Measurements from ENCODE around the gene YOD1. TPM values are rescaled to one million over a fixed set of nuclear protein-coding genes. Genes with fewer than 3 reads are reported as not detected.

Gene YOD1
- total RNA-seq, 1 donor from 2014 or later = 8.0 TPM

GRCh38 chr1:207021876-207022596 is 29.0 kb downstream of the YOD1 start:
- no peaks in the 10 kb centered on the region for H3K36me3 Mint-ChIP-seq (ENCODE audit: low read depth)
- no peak overlapping the region for H3K27ac Mint-ChIP-seq
- peak; percentile 44 for DNase-seq
- peaks cover 23% of the 10 kb centered on the region for H3K27me3 Mint-ChIP-seq
- peaks cover 7% of the 10 kb centered on the region for H3K4me1 Mint-ChIP-seq
- no peak overlapping the region for H3K4me3 Mint-ChIP-seq
- intact Hi-C loops (cut with micrococcal nuclease) = no loop called here
- no peaks in the 10 kb centered on the region for H3K9me3 Mint-ChIP-seq

DNA sequence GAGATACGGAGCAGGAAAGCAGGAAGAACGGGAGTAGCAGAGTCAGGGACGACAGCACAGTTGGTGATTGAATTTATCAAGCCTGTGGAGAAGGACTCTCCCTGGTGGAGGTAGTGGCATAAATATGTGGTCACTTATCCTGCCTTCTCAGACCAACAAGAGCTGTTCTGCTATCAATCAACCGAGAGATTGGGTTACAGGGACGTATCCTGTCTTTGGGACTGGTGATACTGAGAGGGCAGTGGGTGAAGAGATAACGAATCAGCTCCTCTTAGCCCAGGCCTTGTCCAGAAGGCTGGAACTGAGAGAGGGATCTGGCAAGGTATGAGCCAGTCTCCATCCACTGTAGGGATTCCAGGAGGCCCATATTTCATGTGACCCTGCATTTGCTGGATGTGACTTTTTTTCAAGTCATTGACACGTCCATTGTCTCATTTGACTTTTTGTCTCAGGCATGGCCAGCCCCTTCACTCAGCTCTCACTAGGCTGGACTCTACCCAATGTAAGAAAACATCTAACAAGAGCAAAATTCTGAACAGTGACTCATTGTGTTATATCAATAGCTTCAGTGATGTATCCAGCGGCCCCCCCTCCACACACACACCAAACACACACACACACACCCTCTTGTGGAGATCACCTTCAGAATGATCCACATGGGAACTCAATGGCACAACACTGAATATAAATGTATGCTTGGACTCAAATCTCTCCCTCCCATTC is 29.7 kb downstream of the YOD1 start:
- intact Hi-C loops (cut with micrococcal nuclease) = no loop called here
- H3K4me3 Mint-ChIP-seq = no peak overlapping the region
- H3K9me3 Mint-ChIP-seq = no peaks in the 10 kb centered on the region
- peaks cover 7% of the 10 kb centered on the region for H3K4me1 Mint-ChIP-seq
- peaks cover 19% of the 10 kb centered on the region for H3K27me3 Mint-ChIP-seq
- no peak overlapping the region for H3K27ac Mint-ChIP-seq
- peak; percentile 49 for DNase-seq
- H3K36me3 Mint-ChIP-seq (ENCODE audit: low read depth) = no peaks in the 10 kb centered on the region

GRCh38 chr1:207020709-207021107 is 30.3 kb downstream of the YOD1 start:
- peak; percentile 45 for DNase-seq
- H3K27me3 Mint-ChIP-seq = peaks cover 16% of the 10 kb centered on the region

DNA sequence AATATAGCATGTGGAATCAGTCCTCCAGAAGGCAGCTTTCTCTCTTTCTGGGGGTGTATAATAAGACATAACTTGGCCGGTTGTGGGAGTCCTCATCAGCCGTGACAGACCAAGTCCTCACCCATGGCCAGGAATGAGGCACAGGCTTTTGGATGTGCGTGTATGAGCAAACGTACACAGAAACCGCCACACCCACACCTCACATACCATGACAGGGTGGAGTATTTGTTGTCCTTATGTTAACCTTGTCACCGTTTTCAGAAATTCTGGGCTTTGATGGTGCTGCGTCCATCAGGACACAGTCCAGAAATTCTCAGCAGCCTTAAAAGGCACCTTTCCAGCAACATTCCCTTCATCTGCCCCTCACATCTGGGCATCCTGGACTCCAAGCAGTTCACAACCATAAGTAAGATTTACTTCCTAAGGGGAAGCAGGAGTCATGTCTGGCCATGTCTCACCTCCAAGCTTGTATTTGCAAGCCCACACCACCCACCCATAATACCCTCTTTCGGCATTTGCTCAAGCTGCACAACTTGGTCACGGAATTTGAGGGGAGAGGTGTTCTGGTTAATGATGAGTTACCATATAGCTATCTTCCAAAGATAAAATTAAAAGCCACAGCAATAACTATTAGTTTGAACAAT is 30.8 kb downstream of the YOD1 start:
- Mint-ChIP-seq H3K9me3 (no peaks in the 10 kb centered on the region), H3K27ac (no peak overlapping the region), H3K4me3 (no peak overlapping the region), H3K36me3 (ENCODE audit: low read depth) (no peaks in the 10 kb centered on the region), H3K4me1 (peaks cover 7% of the 10 kb centered on the region), H3K27me3 (peaks cover 12% of the 10 kb centered on the region)
- no peak for DNase-seq
- intact Hi-C loops (cut with micrococcal nuclease) = no loop called here

More at GRCh38 chr1:207020709-207021107, 30.3 kb downstream of the YOD1 start:
- no peaks in the 10 kb centered on the region for H3K36me3 Mint-ChIP-seq (ENCODE audit: low read depth)
- peaks cover 7% of the 10 kb centered on the region for H3K4me1 Mint-ChIP-seq
- no peak overlapping the region for H3K4me3 Mint-ChIP-seq
- intact Hi-C loops (cut with micrococcal nuclease) = no loop called here
- no peaks in the 10 kb centered on the region for H3K9me3 Mint-ChIP-seq
- H3K27ac Mint-ChIP-seq = no peak overlapping the region

DNA sequence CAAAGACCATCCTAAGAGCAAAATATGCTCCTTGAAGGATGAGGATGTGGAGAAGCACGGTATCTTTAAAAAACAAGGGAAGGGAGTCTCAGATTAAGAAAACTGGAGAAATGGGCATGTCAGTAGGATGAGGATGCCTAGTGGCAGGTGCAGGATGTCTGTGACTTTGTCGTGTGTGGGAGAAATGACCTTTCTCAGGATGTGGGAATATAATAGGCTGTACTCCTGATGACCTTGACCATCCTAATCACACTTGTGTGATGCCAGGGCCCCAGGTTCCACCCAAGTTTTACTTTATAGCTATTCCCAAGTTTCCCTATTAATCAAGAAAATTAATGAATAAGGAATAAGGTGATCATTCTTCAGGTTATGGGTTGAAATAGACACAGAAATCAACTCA is 31.3 kb downstream of the YOD1 start:
- H3K4me3 Mint-ChIP-seq = no peak overlapping the region
- intact Hi-C loops (cut with micrococcal nuclease) = no loop called here
- no peak overlapping the region for H3K27ac Mint-ChIP-seq
- no peaks in the 10 kb centered on the region for H3K9me3 Mint-ChIP-seq
- H3K4me1 Mint-ChIP-seq = peaks cover 5% of the 10 kb centered on the region
- H3K36me3 Mint-ChIP-seq (ENCODE audit: low read depth) = no peaks in the 10 kb centered on the region
- DNase-seq = no peak
- H3K27me3 Mint-ChIP-seq = peaks cover 14% of the 10 kb centered on the region

- Mint-ChIP-seq H3K27ac (no peak overlapping the region), H3K36me3 (ENCODE audit: low read depth) (no peaks in the 10 kb centered on the region), H3K4me1 (peaks cover under 1% of the 10 kb centered on the region), H3K27me3 (peaks cover 16% of the 10 kb centered on the region), H3K9me3 (no peaks in the 10 kb centered on the region), H3K4me3 (no peak overlapping the region)
- DNase-seq = no peak
- intact Hi-C loops (cut with micrococcal nuclease) = no loop called here
Measured at GRCh38 chr1:207019161-207019560, 31.8 kb downstream of the YOD1 start.

DNA sequence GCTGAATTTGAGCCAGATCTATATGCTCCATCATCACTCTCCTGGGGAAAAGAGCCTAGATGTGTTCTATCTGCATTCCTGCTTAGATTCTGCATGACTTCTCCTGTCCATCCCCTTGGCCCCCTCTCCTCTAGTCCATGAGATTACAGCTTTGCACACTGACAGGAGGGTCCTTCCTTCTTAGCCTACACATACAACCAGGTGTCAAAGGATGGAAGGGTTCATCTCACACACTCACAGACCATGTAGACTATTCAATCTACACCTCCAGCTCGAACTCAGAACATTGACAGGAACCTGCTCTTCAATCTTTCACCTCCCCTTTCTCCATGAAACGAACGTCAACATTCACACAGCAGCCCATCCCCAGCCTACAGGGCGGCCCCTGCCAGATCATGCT is 32.3 kb downstream of the YOD1 start:
- no peak overlapping the region for H3K4me3 Mint-ChIP-seq
- H3K9me3 Mint-ChIP-seq = no peaks in the 10 kb centered on the region
- intact Hi-C loops (cut with micrococcal nuclease) = no loop called here
- peaks cover 16% of the 10 kb centered on the region for H3K27me3 Mint-ChIP-seq
- no peak for DNase-seq
- no peaks in the 10 kb centered on the region for H3K4me1 Mint-ChIP-seq
- no peaks in the 10 kb centered on the region for H3K36me3 Mint-ChIP-seq (ENCODE audit: low read depth)
- H3K27ac Mint-ChIP-seq = no peak overlapping the region

DNA sequence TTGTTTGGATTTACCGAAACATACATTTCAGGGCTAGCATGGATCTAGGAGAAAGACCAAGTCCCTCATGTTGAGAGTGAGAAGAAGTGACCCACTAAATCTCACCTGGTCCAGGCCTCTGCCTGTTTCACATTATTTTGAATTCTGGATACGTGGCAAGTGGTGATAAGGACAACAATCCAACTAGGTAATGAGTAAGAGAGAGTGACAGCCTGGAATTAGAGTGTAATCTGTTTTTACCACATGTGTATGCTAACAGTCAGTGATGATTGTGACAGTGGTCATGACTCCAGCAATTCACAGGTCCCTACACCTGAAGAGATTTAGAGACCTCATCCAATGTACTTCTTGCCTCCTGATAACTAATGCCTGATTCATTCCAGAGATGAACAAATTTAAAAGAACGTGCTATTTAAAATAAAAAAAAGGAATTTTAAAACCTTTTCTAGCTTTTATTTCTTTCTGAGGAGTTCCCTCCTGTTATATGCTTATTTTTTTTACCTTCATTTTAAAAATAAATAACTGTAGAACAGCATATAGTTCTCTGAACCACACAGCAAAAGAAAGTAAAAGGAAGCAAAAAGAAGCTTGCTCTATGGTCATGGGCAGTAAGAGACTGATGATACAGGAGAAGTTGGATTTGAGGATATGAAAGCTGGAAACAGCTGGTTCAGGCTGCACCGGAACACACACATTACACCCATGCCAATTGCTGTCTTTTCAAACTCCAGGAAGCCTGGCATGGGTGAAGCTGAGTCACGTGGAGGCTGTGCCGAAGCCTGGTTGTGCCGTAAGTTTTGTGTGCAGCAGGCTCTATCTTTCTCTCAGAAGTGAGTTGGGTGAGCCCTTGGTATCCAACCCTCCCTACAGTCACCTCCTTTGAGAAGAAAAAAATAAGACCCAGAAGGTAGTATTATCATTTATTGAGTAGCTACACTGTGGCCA is 33.1 kb downstream of the YOD1 start:
- no peak overlapping the region for H3K27ac Mint-ChIP-seq
- peaks cover 23% of the 10 kb centered on the region for H3K27me3 Mint-ChIP-seq
- no peak for DNase-seq
- no peaks in the 10 kb centered on the region for H3K36me3 Mint-ChIP-seq (ENCODE audit: low read depth)
- no peaks in the 10 kb centered on the region for H3K9me3 Mint-ChIP-seq
- H3K4me1 Mint-ChIP-seq = no peaks in the 10 kb centered on the region
- intact Hi-C loops (cut with micrococcal nuclease) = no loop called here
- no peak overlapping the region for H3K4me3 Mint-ChIP-seq

- no peaks in the 10 kb centered on the region for H3K9me3 Mint-ChIP-seq
- no peaks in the 10 kb centered on the region for H3K4me1 Mint-ChIP-seq
- DNase-seq = peak; percentile 48
- no peak overlapping the region for H3K27ac Mint-ChIP-seq
- intact Hi-C loops (cut with micrococcal nuclease) = no loop called here
- no peaks in the 10 kb centered on the region for H3K36me3 Mint-ChIP-seq (ENCODE audit: low read depth)
- no peak overlapping the region for H3K4me3 Mint-ChIP-seq
- peaks cover 37% of the 10 kb centered on the region for H3K27me3 Mint-ChIP-seq
Measured at GRCh38 chr1:207015791-207016190, 35.2 kb downstream of the YOD1 start.

- Mint-ChIP-seq H3K27me3 (peaks cover 41% of the 10 kb centered on the region), H3K36me3 (ENCODE audit: low read depth) (no peaks in the 10 kb centered on the region), H3K9me3 (no peaks in the 10 kb centered on the region), H3K4me3 (no peak overlapping the region), H3K27ac (no peak overlapping the region), H3K4me1 (no peaks in the 10 kb centered on the region)
- intact Hi-C loops (cut with micrococcal nuclease) = no loop called here
- DNase-seq = no peak
Measured at GRCh38 chr1:207014728-207015127, 36.3 kb downstream of the YOD1 start.

GRCh38 chr1:207013321-207014085 is 37.5 kb downstream of the YOD1 start:
- intact Hi-C loops (cut with micrococcal nuclease) = no loop called here
- H3K27ac Mint-ChIP-seq = no peak overlapping the region
- H3K9me3 Mint-ChIP-seq = no peaks in the 10 kb centered on the region
- DNase-seq = no peak
- no peaks in the 10 kb centered on the region for H3K4me1 Mint-ChIP-seq
- peaks cover 39% of the 10 kb centered on the region for H3K27me3 Mint-ChIP-seq
- H3K36me3 Mint-ChIP-seq (ENCODE audit: low read depth) = no peaks in the 10 kb centered on the region
- no peak overlapping the region for H3K4me3 Mint-ChIP-seq

DNA sequence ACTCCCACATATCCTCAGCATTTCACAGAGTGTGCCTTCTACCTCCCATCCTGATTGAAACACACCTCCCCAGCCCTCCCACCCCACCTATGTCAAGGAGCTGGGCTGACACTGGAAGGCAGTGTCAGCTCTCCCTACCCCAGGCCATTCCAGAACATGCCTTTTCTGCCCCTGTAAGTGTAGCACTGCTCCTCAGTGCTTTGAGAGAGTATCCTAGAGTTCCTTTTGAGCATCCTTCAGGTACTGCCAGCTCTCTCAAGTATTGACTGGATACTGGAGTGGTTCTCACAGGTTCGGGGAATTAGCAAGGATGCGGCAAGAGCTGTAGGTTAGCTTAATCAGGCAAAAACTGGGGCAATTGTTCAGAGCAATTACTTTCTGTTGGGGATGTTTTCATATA is 40.3 kb downstream of the YOD1 start:
- no peak for DNase-seq
- no peak overlapping the region for H3K4me3 Mint-ChIP-seq
- H3K27ac Mint-ChIP-seq = no peak overlapping the region
- intact Hi-C loops (cut with micrococcal nuclease) = no loop called here
- H3K36me3 Mint-ChIP-seq (ENCODE audit: low read depth) = no peaks in the 10 kb centered on the region
- H3K27me3 Mint-ChIP-seq = peaks cover 50% of the 10 kb centered on the region
- no peaks in the 10 kb centered on the region for H3K9me3 Mint-ChIP-seq
- no peaks in the 10 kb centered on the region for H3K4me1 Mint-ChIP-seq

GRCh38 chr1:207009945-207010344 is 41.1 kb downstream of the YOD1 start:
- H3K27me3 Mint-ChIP-seq = peaks cover 53% of the 10 kb centered on the region
- intact Hi-C loops (cut with micrococcal nuclease) = loop anchor here (5.0 kb wide), 1 partner anchor 67 kb away; no protein-coding TSS in a partner anchor
- H3K4me1 Mint-ChIP-seq = no peaks in the 10 kb centered on the region
- DNase-seq = no peak
- H3K27ac Mint-ChIP-seq = no peak overlapping the region
- H3K9me3 Mint-ChIP-seq = no peaks in the 10 kb centered on the region
- no peak overlapping the region for H3K4me3 Mint-ChIP-seq
- H3K36me3 Mint-ChIP-seq (ENCODE audit: low read depth) = no peaks in the 10 kb centered on the region
